ENCODE measurements around the gene NEUROD2.

GRCh38 chr17:39556423-39556822, 51.3 kb downstream of the NEUROD2 start:
- TF ChIP-seq EZH2 (IDR thresholded peaks at IDR 0.05; ENCODE audit: borderline replicate concordance, insufficient read depth, low read length, poor library complexity, severe bottlenecking) (no peak), EP300 (conservative IDR thresholded peaks at IDR 0.05; ENCODE audit: poor library complexity, severe bottlenecking) (no peak)

All from neural cell (in vitro differentiated cells).